PC-9 (cell line): ENCODE measurements around the gene COG5. TPM values are rescaled to one million over a fixed set of nuclear protein-coding genes. Genes with fewer than 3 reads are reported as not detected.

Source experiments
- BruUV-seq: library from RNA; stranded (reverse); fragments of 400-500 nt; replicated peaks from 2 replicates; lab custom pipeline; 2021; lab: Mats Ljungman, UMichigan
- CTCF ChIA-PET: fragments of 300-600 bp; sonication (Branson Sonifier 250); formaldehyde crosslinking; loops from one replicate; lab custom pipeline; 2022; ENCODE audit warnings: antibody characterized with exemption; lab: Charles Lee
- POLR2A ChIA-PET: fragments of 300-600 bp; sonication (Branson Sonifier 250); formaldehyde crosslinking; loops from one replicate; lab custom pipeline; 2022; ENCODE audit warnings: antibody characterized with exemption; ENCODE audit not compliant: unreplicated experiment; lab: Charles Lee
- DNase-seq, 2 experiments: peaks; one replicate each; pipeline versions ENCODE4 v3.0.0 to v3.0.0-alpha.2; 2015 to 2022; ENCODE audit warnings: mixed read lengths in 1 of 2
- H2AFZ ChIP-seq: fragments of 200-600 bp; sonication (generic); 2 replicates; pipeline ENCODE4 v1.8.1; 2017; ENCODE audit warnings: antibody characterized with exemption
- H3F3A ChIP-seq: fragments of 200-600 bp; sonication (generic); 2 replicates; pipeline ENCODE4 v1.8.1; 2017; ENCODE audit warnings: antibody characterized with exemption, mild to moderate bottlenecking, low read depth; ENCODE audit not compliant: insufficient read depth
- H3K27ac ChIP-seq: fragments of 200-600 bp; sonication (generic); 2 replicates; pipeline ENCODE4 v1.6.1; 2016; ENCODE audit warnings: mixed run types
- H3K27me3 ChIP-seq: fragments of 200-600 bp; sonication (generic); 2 replicates; pipeline ENCODE4 v1.6.1; 2016; ENCODE audit warnings: low read depth, mixed run types; ENCODE audit not compliant: insufficient read depth
- H3K36me3 ChIP-seq: fragments of 200-600 bp; sonication (generic); 2 replicates; pipeline ENCODE4 v1.6.1; 2016; ENCODE audit warnings: low read depth, mixed run types
- H3K4me1 ChIP-seq: fragments of 200-600 bp; sonication (generic); replicated peaks from 2 replicates; pipeline ENCODE4 v1.6.1; 2016; ENCODE audit warnings: mixed run types; ENCODE audit not compliant: insufficient read depth
- H3K4me2 ChIP-seq: fragments of 200-600 bp; sonication (generic); 2 replicates; pipeline ENCODE4 v1.6.1; 2017; ENCODE audit warnings: mixed run types
- H3K4me3 ChIP-seq: fragments of 200-600 bp; sonication (generic); 2 replicates; pipeline ENCODE4 v1.6.1; 2016; ENCODE audit warnings: mixed run types
- H3K79me2 ChIP-seq: fragments of 200-600 bp; sonication (generic); 2 replicates; pipeline ENCODE4 v1.6.1; 2017; ENCODE audit warnings: low read depth, mixed run types
- H3K9me2 ChIP-seq: fragments of 200-600 bp; sonication (generic); 2 replicates; pipeline ENCODE4 v1.8.1; 2017; ENCODE audit warnings: mild to moderate bottlenecking; ENCODE audit not compliant: insufficient read depth
- H3K9me3 ChIP-seq: fragments of 200-600 bp; sonication (generic); 2 replicates; pipeline ENCODE4 v1.8.1; 2016; ENCODE audit warnings: low read depth; ENCODE audit not compliant: insufficient read depth
- H4K20me1 ChIP-seq: fragments of 200-600 bp; sonication (generic); 2 replicates; pipeline ENCODE4 v1.8.1; 2017; ENCODE audit not compliant: insufficient read depth
- EZH2 ChIP-seq: fragments of 200-600 bp; sonication (generic); IDR thresholded peaks from 2 replicates; pipeline ENCODE4 v1.8.0; 2017; ENCODE audit warnings: antibody characterized with exemption, low read depth
- intact Hi-C: fragments of 100-400 bp; cut with micrococcal nuclease; formaldehyde crosslinking; loops from one replicate; pipeline ENCODE4 v1.10.0; 2022; ENCODE audit not compliant: unreplicated experiment
- total RNA-seq: library from RNA; stranded (reverse); gene quantifications from 2 replicates; pipeline ENCODE4 v1.2.3, GENCODE V29; 2021
- TF ChIP-seq, protein P1 (sequence below): fragments of 200-600 bp; sonication (generic); conservative IDR thresholded peaks from 2 replicates; pipeline ENCODE4 v1.6.1; 2017; ENCODE audit warnings: mixed run types, antibody characterized with exemption, mild to moderate bottlenecking, moderate library complexity

COG5 gene
- total RNA-seq, 1 experiment from 2014 or later, result 43.5 TPM

DNA sequence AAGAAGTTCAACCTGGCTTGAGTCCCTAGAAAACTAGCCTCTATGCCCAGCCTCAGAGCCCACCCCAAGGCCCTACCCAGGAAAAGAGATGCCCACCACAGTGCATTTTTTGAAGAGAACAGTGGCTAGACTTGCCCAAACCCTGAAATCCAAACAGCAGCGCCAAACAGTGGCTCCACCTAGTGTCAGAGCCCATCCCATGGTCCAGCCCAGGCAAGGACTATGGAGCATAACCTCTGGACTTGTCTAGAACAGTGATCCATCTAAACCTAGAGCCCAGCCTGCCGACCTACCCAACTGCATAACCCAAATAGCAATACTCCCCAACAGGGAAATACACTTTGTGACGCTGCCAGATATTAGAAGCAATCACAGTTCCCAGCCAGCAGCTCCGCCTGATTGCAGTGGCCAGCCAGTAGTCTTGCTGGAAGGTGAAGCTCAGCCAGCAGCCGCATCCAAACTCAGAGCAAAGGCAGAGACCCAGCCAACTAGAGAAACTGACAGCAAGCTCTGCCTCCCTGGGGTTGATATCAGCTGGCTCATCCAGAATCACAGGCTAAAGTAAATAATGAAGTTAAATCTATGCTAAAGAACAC lies 350.4 kb downstream of the COG5 start:
- no peak overlapping the region for H3K4me2 ChIP-seq
- no peaks in the 10 kb centered on the region for H3K9me2 ChIP-seq
- no peak overlapping the region for H2AFZ ChIP-seq
- intact Hi-C loops, result no loop called here
- H3K9me3 ChIP-seq, result no peaks in the 10 kb centered on the region
- ChIA-PET POLR2A (no interaction called here), CTCF (no interaction called here)
- no peak overlapping the region for H3K4me3 ChIP-seq
- H3K36me3 ChIP-seq, result no peaks in the 10 kb centered on the region
- no peaks in the 10 kb centered on the region for H3K27me3 ChIP-seq
- no peaks in the 10 kb centered on the region for H4K20me1 ChIP-seq
- no peak for DNase-seq
- H3K79me2 ChIP-seq, result no peaks in the 10 kb centered on the region
- H3F3A ChIP-seq, result no peaks in the 10 kb centered on the region
- H3K27ac ChIP-seq, result no peak overlapping the region
- no TSS peak for BruUV-seq
- H3K4me1 ChIP-seq, result no peaks in the 10 kb centered on the region
- TF ChIP-seq, protein P1, sequence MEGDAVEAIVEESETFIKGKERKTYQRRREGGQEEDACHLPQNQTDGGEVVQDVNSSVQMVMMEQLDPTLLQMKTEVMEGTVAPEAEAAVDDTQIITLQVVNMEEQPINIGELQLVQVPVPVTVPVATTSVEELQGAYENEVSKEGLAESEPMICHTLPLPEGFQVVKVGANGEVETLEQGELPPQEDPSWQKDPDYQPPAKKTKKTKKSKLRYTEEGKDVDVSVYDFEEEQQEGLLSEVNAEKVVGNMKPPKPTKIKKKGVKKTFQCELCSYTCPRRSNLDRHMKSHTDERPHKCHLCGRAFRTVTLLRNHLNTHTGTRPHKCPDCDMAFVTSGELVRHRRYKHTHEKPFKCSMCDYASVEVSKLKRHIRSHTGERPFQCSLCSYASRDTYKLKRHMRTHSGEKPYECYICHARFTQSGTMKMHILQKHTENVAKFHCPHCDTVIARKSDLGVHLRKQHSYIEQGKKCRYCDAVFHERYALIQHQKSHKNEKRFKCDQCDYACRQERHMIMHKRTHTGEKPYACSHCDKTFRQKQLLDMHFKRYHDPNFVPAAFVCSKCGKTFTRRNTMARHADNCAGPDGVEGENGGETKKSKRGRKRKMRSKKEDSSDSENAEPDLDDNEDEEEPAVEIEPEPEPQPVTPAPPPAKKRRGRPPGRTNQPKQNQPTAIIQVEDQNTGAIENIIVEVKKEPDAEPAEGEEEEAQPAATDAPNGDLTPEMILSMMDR, result no peak
- TF ChIP-seq EZH2, result no peak

DNA sequence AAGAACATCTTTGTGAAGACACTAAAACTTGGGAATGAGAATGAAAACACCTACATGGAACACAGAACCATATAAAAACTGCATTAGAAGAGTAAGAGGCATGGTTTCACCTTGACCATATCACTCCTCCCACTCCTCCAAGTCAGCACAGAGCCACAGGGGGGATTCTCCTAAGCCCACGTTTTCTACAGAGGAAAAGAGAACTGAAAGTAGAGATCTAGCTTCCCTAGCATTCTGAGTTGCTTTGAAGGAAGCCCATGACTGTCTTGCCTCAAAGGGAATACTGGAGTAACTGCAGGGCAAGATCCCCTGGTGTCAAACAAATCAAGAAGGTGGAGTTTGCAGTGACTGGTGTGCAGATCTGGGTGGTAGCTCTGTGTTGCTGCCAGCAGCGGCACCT lies 351.0 kb downstream of the COG5 start:
- no peaks in the 10 kb centered on the region for H3K9me2 ChIP-seq
- H3K4me2 ChIP-seq, result no peak overlapping the region
- no peaks in the 10 kb centered on the region for H3K27me3 ChIP-seq
- no peaks in the 10 kb centered on the region for H3K9me3 ChIP-seq
- no peaks in the 10 kb centered on the region for H3K4me1 ChIP-seq
- BruUV-seq, result no TSS peak
- ChIA-PET CTCF (interaction anchor here (0.7 kb wide), 1 partner anchor 548 kb away, joined by 3 read pairs; no protein-coding TSS in a partner anchor), POLR2A (no interaction called here)
- TF ChIP-seq, protein P1, result no peak
- no peak for TF ChIP-seq EZH2
- no peak overlapping the region for H2AFZ ChIP-seq
- no peaks in the 10 kb centered on the region for H3F3A ChIP-seq
- no peaks in the 10 kb centered on the region for H3K79me2 ChIP-seq
- intact Hi-C loops, result no loop called here
- H3K27ac ChIP-seq, result no peak overlapping the region
- H3K36me3 ChIP-seq, result no peaks in the 10 kb centered on the region
- no peak for DNase-seq
- no peak overlapping the region for H3K4me3 ChIP-seq
- H4K20me1 ChIP-seq, result no peaks in the 10 kb centered on the region

DNA sequence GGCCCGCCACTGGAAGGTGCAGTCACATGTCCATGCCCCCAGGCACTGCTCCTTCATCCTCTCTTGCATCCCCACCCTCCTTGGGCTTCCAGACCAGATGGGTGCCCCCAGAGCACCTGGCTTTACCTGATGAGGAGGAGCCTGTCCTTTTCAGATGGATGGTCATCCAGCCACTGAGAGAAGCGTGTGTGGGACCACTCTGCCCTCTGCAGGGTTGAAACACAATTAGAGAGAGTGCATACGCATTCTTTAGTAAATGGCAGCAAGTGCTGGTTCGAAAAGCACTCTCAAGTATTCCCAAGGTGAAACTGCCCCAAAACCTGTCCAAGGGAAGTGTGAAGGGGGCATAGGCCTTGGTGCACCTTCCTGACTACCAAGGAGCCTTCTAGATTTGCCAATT lies 353.3 kb downstream of the COG5 start:
- H2AFZ ChIP-seq, result no peak overlapping the region
- H3K4me1 ChIP-seq, result no peaks in the 10 kb centered on the region
- ChIA-PET CTCF (no interaction called here), POLR2A (no interaction called here)
- peaks cover 6% of the 10 kb centered on the region; the same call in 1 of the 2 replicates for H3F3A ChIP-seq
- H3K27ac ChIP-seq, result no peak overlapping the region
- H3K9me2 ChIP-seq, result no peaks in the 10 kb centered on the region
- no peak for TF ChIP-seq EZH2
- TF ChIP-seq, protein P1, result no peak
- BruUV-seq, result no TSS peak
- no peaks in the 10 kb centered on the region for H3K9me3 ChIP-seq
- no peak overlapping the region for H3K4me3 ChIP-seq
- H3K27me3 ChIP-seq, result no peaks in the 10 kb centered on the region
- H3K4me2 ChIP-seq, result no peak overlapping the region
- no peaks in the 10 kb centered on the region for H3K79me2 ChIP-seq
- 0 out of 2 replicates have a peak, but pooled peaks cover under 1% of the 10 kb centered on the region for H3K36me3 ChIP-seq
- no peaks in the 10 kb centered on the region for H4K20me1 ChIP-seq
- intact Hi-C loops, result no loop called here
- no peak for DNase-seq
